SK-N-MC (cell line): ENCODE measurements around the gene CSMD2.

Source experiments
- EZH2 ChIP-seq: fragments of 200-600 bp; sonication (generic); IDR thresholded peaks from one replicate; pipeline ENCODE4 v1.6.1; 2017; ENCODE audit warnings: antibody characterized with exemption
- FOXP2 ChIP-seq: optimal IDR thresholded peaks from 2 replicates; pipeline ENCODE3; 2011; ENCODE audit warnings: mild to moderate bottlenecking, moderate library complexity; ENCODE audit not compliant: insufficient read depth; ENCODE audit errors: extremely low read length, control extremely low read depth
- POLR2AphosphoS5 ChIP-seq: IDR thresholded peaks from 2 replicates; pipeline ENCODE4 v1.6.1; 2012; ENCODE audit warnings: mild to moderate bottlenecking, low read depth, low read length, borderline replicate concordance

GRCh38 chr1:33867684-33868083 lies 297.3 kb downstream of the CSMD2 start:
- TF ChIP-seq EZH2 (no peak), POLR2AphosphoS5 (no peak), FOXP2 (no peak)
